Lower lobe of right lung (tissue), 2 donors: ENCODE results near the gene COTL1. TPM values are rescaled to one million over a fixed set of nuclear protein-coding genes. Genes with fewer than 3 reads are reported as not detected.

Experiments used
- ATAC-seq, 2 donors: fragments of 200-7000 bp; cut with Tn5 transposase; one replicate each; pipeline ENCODE4 v1.9.1; 2020 to 2022; ENCODE audit warnings: mild to moderate bottlenecking in 2 of 2, moderate library complexity in 2 of 2
- DNase-seq: peaks from one replicate; pipeline ENCODE4 v3.0.0-alpha.2; 2020
- H3K27ac ChIP-seq: fragments of 200-600 bp; one replicate; pipeline ENCODE4 v1.8.0; 2022
- H3K27me3 ChIP-seq: fragments of 200-600 bp; one replicate; pipeline ENCODE4 v1.8.0; 2022; ENCODE audit warnings: low read depth
- H3K36me3 ChIP-seq: fragments of 200-600 bp; one replicate; pipeline ENCODE4 v1.8.0; 2022; ENCODE audit warnings: mild to moderate bottlenecking
- H3K4me1 ChIP-seq: fragments of 200-600 bp; one replicate; pipeline ENCODE4 v1.8.0; 2022
- H3K4me3 ChIP-seq: fragments of 200-600 bp; one replicate; pipeline ENCODE4 v1.8.0; 2022; ENCODE audit warnings: mild to moderate bottlenecking
- H3K9me3 ChIP-seq: fragments of 200-600 bp; one replicate; pipeline ENCODE4 v1.8.0; 2022
- intact Hi-C: fragments of 100-400 bp; cut with DNase I; formaldehyde crosslinking; loops from one replicate; pipeline ENCODE4 v1.11.0; 2022
- total RNA-seq: library from RNA; stranded (reverse); fragmentation: NEBNext Ultra II Directional; extraction: Animal tissue kit (Norgen Biotek cat#: 25700); gene quantifications from one replicate; pipeline ENCODE4 v1.2.1, GENCODE V29; 2021
- TF ChIP-seq, protein P1 (sequence below): fragments of 200-600 bp; IDR thresholded peaks from one replicate; pipeline ENCODE4 v1.8.0; 2022; ENCODE audit warnings: antibody characterized with exemption, mild to moderate bottlenecking
- donor health status: DM: no; HTN: yes; CAD: no; lungs with severe emphysema.

Gene COTL1
- total RNA-seq, 1 donor from 2014 or later, result 221 TPM

DNA sequence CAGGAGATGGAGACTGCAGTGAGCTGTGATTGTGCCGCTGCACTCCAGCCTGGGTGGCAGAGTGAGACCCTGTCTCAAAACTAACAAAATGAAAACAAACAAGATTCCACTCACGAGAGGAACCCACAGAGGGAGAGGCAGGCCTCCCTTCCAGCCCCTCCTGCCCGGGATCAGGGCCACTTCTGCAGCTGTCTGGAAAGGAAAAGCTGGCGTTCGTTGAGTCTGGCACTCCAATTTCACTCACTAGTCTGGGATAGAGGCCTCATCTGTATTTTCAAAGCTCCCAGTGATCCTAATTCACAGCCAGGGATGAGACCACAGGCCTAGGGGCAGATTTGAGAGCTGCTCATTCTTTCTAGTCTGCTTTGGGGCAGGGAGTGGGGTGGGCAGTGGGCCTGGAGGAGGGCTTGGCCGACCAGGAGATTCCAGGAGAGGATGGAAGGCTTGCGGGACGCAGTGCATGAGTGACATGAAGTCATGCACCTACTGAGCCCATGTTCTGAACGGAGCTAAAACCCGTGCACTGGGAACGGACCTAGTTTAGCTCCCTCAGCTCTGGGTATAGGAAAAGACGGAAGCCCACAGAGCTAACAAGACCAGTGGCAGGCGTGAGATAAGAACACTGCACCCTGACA, 54.0 kb downstream of the COTL1 start:
- Histone ChIP-seq H3K4me1 (peaks cover 6% of the 10 kb centered on the region), H3K9me3 (no peaks in the 10 kb centered on the region), H3K27me3 (no peaks in the 10 kb centered on the region), H3K27ac (no peak overlapping the region), H3K4me3 (no peak overlapping the region), H3K36me3 (peaks cover 11% of the 10 kb centered on the region)
- intact Hi-C loops, result no loop called here
- DNase-seq (no peak), ATAC-seq (no peak)
- TF ChIP-seq, protein P1, sequence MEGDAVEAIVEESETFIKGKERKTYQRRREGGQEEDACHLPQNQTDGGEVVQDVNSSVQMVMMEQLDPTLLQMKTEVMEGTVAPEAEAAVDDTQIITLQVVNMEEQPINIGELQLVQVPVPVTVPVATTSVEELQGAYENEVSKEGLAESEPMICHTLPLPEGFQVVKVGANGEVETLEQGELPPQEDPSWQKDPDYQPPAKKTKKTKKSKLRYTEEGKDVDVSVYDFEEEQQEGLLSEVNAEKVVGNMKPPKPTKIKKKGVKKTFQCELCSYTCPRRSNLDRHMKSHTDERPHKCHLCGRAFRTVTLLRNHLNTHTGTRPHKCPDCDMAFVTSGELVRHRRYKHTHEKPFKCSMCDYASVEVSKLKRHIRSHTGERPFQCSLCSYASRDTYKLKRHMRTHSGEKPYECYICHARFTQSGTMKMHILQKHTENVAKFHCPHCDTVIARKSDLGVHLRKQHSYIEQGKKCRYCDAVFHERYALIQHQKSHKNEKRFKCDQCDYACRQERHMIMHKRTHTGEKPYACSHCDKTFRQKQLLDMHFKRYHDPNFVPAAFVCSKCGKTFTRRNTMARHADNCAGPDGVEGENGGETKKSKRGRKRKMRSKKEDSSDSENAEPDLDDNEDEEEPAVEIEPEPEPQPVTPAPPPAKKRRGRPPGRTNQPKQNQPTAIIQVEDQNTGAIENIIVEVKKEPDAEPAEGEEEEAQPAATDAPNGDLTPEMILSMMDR, result no peak

DNA sequence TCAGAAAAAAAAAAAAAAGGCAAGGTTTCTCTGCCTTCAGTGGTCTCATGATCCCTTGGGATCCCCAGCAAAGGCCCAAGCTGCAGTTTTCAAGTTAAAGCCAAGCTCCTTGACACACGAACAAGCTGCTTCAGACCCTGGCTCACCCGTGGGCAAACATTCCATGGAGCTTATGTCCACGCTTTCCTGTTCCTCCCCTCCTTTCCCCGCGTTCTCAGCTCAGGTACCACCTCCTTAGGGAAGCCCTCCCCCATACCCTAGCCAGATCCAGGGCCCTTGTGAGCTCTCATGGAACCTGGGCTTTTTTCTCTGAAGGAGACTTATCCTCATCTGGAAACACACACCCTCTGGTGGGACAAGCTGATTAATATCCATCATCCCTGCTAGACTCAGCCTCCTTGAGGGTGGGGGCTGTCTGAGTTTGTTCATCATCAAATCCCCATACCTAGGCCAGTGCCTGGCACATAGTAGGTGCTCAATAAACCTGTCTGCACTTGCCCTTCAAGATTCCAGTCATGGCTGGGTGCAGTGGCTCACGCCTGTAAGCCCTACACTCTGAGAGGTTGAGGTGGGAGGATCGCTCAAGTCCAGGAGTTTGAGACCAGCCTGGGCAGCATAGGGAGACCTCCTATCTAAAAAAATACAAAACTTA, 54.7 kb downstream of the COTL1 start:
- intact Hi-C loops, result no loop called here
- TF ChIP-seq, protein P1, result no peak
- Histone ChIP-seq H3K36me3 (peaks cover 11% of the 10 kb centered on the region), H3K4me1 (peaks cover 6% of the 10 kb centered on the region), H3K9me3 (no peaks in the 10 kb centered on the region), H3K27ac (no peak overlapping the region), H3K27me3 (no peaks in the 10 kb centered on the region), H3K4me3 (no peak overlapping the region)
- no peak for DNase-seq
- ATAC-seq, result peak in 1 of 2 donors; percentile 38

DNA sequence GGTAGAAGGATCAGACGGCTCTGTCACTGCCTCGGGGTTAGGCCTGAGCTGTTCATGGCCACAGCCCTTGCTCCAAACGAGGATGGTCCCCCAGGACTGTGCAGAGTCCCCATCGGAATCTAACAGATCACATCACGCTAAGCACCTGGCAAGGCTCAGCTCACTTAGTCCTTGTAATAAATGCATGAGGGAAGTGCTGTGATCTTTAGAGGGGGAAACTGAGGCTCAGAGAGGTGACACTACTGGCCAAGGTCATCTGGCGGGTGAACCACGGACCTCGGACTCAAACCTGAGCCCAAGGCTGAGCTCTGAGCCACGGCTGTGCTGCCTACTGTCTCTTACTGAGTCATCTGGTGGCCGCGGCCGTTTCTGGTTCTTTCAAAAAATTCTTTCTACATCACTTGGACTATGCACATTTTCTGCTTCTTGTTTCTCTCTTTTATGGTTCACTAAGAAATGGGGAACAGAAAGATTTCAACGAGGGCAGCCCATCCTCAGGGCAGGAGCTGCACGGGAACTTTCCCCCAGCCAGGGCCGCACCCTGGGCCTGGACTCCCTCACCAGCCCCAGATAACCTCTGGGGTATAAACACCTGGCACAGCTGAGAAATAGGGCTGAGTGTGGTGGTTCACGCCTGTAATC, 55.6 kb downstream of the COTL1 start:
- no peaks in the 10 kb centered on the region for H3K27me3 ChIP-seq
- TF ChIP-seq, protein P1, result no peak
- peaks cover 6% of the 10 kb centered on the region for H3K4me1 ChIP-seq
- intact Hi-C loops, result no loop called here
- peaks cover 11% of the 10 kb centered on the region for H3K36me3 ChIP-seq
- H3K4me3 ChIP-seq, result no peak overlapping the region
- no peaks in the 10 kb centered on the region for H3K9me3 ChIP-seq
- peak; percentile 71 for DNase-seq
- peak; percentile 53 to 61 for ATAC-seq
- no peak overlapping the region for H3K27ac ChIP-seq

DNA sequence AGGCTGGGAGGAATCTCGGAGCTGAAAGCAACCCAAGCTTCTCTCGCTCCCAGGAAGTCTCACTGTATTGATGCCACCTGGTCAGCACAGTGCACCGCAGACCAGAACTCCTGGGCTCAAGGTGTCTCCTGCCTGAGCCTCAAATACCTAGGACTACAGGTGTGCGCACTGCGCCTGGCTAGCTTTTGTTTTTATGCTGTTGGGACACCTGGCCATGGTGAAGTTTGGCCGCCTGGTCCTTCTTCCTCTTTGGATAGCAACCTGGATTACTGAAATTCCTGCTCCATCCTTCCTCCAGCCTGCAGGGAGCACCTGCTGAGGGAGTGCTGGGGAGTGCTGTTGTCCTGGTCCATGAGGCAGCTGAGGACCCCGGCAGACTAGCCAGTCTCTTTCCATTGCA, 56.6 kb downstream of the COTL1 start:
- H3K4me3 ChIP-seq, result no peak overlapping the region

DNA sequence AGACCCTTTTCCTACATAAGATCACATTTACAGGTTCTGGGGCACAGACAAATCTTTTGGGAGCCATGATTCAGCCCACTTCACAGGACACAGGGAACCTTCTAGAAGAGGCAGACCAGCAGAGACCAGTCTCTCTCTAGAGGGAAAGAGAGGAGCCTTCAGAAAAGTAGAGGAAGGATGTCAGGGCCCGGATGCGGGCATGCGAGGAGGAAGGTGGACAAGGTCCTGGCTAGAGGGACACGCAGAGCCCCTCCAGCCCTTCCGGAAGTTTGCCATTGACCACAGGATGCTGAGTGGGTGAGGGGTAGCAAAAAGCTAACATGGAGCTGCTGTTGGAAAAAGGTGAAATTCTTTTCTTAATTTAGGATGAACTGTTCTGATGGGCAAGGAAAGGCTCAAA, 57.6 kb downstream of the COTL1 start:
- TF ChIP-seq, protein P1, result no peak
- Histone ChIP-seq H3K9me3 (no peaks in the 10 kb centered on the region), H3K27me3 (no peaks in the 10 kb centered on the region), H3K27ac (no peak overlapping the region), H3K4me3 (no peak overlapping the region), H3K4me1 (peaks cover 6% of the 10 kb centered on the region), H3K36me3 (peaks cover 3% of the 10 kb centered on the region)
- intact Hi-C loops, result no loop called here
- ATAC-seq (no peak), DNase-seq (no peak)

More for the DNA sequence above, 56.6 kb downstream of the COTL1 start:
- ATAC-seq (no peak), DNase-seq (no peak)
- intact Hi-C loops, result no loop called here
- Histone ChIP-seq H3K36me3 (peaks cover 7% of the 10 kb centered on the region), H3K27ac (no peak overlapping the region), H3K4me1 (peaks cover 6% of the 10 kb centered on the region), H3K27me3 (no peaks in the 10 kb centered on the region), H3K9me3 (no peaks in the 10 kb centered on the region)
- TF ChIP-seq, protein P1, result no peak
